ENCODE data around the gene LSAMP. TPM values are rescaled to one million over a fixed set of nuclear protein-coding genes. Genes with fewer than 3 reads are reported as not detected.

Gene LSAMP
- total RNA-seq, 1 donor from 2014 or later, result not detected

- intact Hi-C loops (cut with micrococcal nuclease), result no loop called here
- Mint-ChIP-seq H3K4me3 (ENCODE audit: low read depth) (no peak overlapping the region), H3K36me3 (ENCODE audit: low read depth) (no peaks in the 10 kb centered on the region), H3K27me3 (ENCODE audit: low read depth) (no peaks in the 10 kb centered on the region), H3K27ac (no peak overlapping the region), H3K9me3 (peaks cover 4% of the 10 kb centered on the region), H3K4me1 (ENCODE audit: low read depth) (no peaks in the 10 kb centered on the region)
- DNase-seq (ENCODE audit: low spot score), result no peak
Observed at GRCh38 chr3:116338713-116339112, 106.6 kb downstream of the LSAMP start.

- intact Hi-C loops (cut with micrococcal nuclease), result no loop called here
- Mint-ChIP-seq H3K36me3 (ENCODE audit: low read depth) (no peaks in the 10 kb centered on the region), H3K9me3 (peaks cover 7% of the 10 kb centered on the region), H3K27me3 (ENCODE audit: low read depth) (no peaks in the 10 kb centered on the region), H3K4me3 (ENCODE audit: low read depth) (no peak overlapping the region), H3K27ac (no peak overlapping the region), H3K4me1 (ENCODE audit: low read depth) (no peaks in the 10 kb centered on the region)
- no peak for DNase-seq (ENCODE audit: low spot score)
Observed at GRCh38 chr3:116337229-116337628, 108.1 kb downstream of the LSAMP start.

GRCh38 chr3:116331380-116331779 is 113.9 kb downstream of the LSAMP start:
- H3K4me1 Mint-ChIP-seq (ENCODE audit: low read depth), result no peaks in the 10 kb centered on the region
- no peaks in the 10 kb centered on the region for H3K36me3 Mint-ChIP-seq (ENCODE audit: low read depth)
- H3K27me3 Mint-ChIP-seq (ENCODE audit: low read depth), result no peaks in the 10 kb centered on the region
- H3K4me3 Mint-ChIP-seq (ENCODE audit: low read depth), result no peak overlapping the region
- intact Hi-C loops (cut with micrococcal nuclease), result no loop called here
- H3K9me3 Mint-ChIP-seq, result peaks cover 4% of the 10 kb centered on the region
- H3K27ac Mint-ChIP-seq, result no peak overlapping the region
- DNase-seq (ENCODE audit: low spot score), result no peak

GRCh38 chr3:116322750-116323375 is 122.4 kb downstream of the LSAMP start:
- Mint-ChIP-seq H3K4me3 (ENCODE audit: low read depth) (no peak overlapping the region), H3K27ac (no peak overlapping the region), H3K9me3 (no peaks in the 10 kb centered on the region), H3K36me3 (ENCODE audit: low read depth) (no peaks in the 10 kb centered on the region), H3K27me3 (ENCODE audit: low read depth) (no peaks in the 10 kb centered on the region), H3K4me1 (ENCODE audit: low read depth) (no peaks in the 10 kb centered on the region)
- no peak for DNase-seq (ENCODE audit: low spot score)
- intact Hi-C loops (cut with micrococcal nuclease), result no loop called here

- intact Hi-C loops (cut with micrococcal nuclease), result no loop called here
- no peaks in the 10 kb centered on the region for H3K27me3 Mint-ChIP-seq (ENCODE audit: low read depth)
- H3K4me3 Mint-ChIP-seq (ENCODE audit: low read depth), result no peak overlapping the region
- H3K4me1 Mint-ChIP-seq (ENCODE audit: low read depth), result no peaks in the 10 kb centered on the region
- H3K36me3 Mint-ChIP-seq (ENCODE audit: low read depth), result no peaks in the 10 kb centered on the region
- H3K27ac Mint-ChIP-seq, result no peak overlapping the region
- DNase-seq (ENCODE audit: low spot score), result no peak
- peaks cover 9% of the 10 kb centered on the region for H3K9me3 Mint-ChIP-seq
Observed at GRCh38 chr3:116318370-116318769, 126.9 kb downstream of the LSAMP start.

- DNase-seq (ENCODE audit: low spot score), result no peak
- Mint-ChIP-seq H3K36me3 (ENCODE audit: low read depth) (no peaks in the 10 kb centered on the region), H3K4me1 (ENCODE audit: low read depth) (no peaks in the 10 kb centered on the region), H3K9me3 (peaks cover 9% of the 10 kb centered on the region), H3K27ac (no peak overlapping the region), H3K27me3 (ENCODE audit: low read depth) (no peaks in the 10 kb centered on the region), H3K4me3 (ENCODE audit: low read depth) (no peak overlapping the region)
- intact Hi-C loops (cut with micrococcal nuclease), result no loop called here
Observed at GRCh38 chr3:116316771-116317170, 128.5 kb downstream of the LSAMP start.

- intact Hi-C loops (cut with micrococcal nuclease), result no loop called here
- no peak for DNase-seq (ENCODE audit: low spot score)
- H3K27ac Mint-ChIP-seq, result no peak overlapping the region
- H3K4me3 Mint-ChIP-seq (ENCODE audit: low read depth), result no peak overlapping the region
- H3K4me1 Mint-ChIP-seq (ENCODE audit: low read depth), result no peaks in the 10 kb centered on the region
- H3K36me3 Mint-ChIP-seq (ENCODE audit: low read depth), result no peaks in the 10 kb centered on the region
- H3K27me3 Mint-ChIP-seq (ENCODE audit: low read depth), result no peaks in the 10 kb centered on the region
- peaks cover 9% of the 10 kb centered on the region for H3K9me3 Mint-ChIP-seq
Observed at GRCh38 chr3:116314476-116314875, 130.8 kb downstream of the LSAMP start.

GRCh38 chr3:116306720-116307119 is 138.6 kb downstream of the LSAMP start:
- Mint-ChIP-seq H3K27me3 (ENCODE audit: low read depth) (no peaks in the 10 kb centered on the region), H3K27ac (no peak overlapping the region), H3K4me1 (ENCODE audit: low read depth) (no peaks in the 10 kb centered on the region), H3K9me3 (no peaks in the 10 kb centered on the region), H3K4me3 (ENCODE audit: low read depth) (no peak overlapping the region), H3K36me3 (ENCODE audit: low read depth) (no peaks in the 10 kb centered on the region)
- intact Hi-C loops (cut with micrococcal nuclease), result no loop called here
- DNase-seq (ENCODE audit: low spot score), result no peak

GRCh38 chr3:116306149-116306548 is 139.1 kb downstream of the LSAMP start:
- Mint-ChIP-seq H3K27ac (no peak overlapping the region), H3K36me3 (ENCODE audit: low read depth) (no peaks in the 10 kb centered on the region), H3K4me3 (ENCODE audit: low read depth) (no peak overlapping the region), H3K9me3 (no peaks in the 10 kb centered on the region), H3K4me1 (ENCODE audit: low read depth) (no peaks in the 10 kb centered on the region), H3K27me3 (ENCODE audit: low read depth) (no peaks in the 10 kb centered on the region)
- DNase-seq (ENCODE audit: low spot score), result no peak
- intact Hi-C loops (cut with micrococcal nuclease), result no loop called here

- DNase-seq (ENCODE audit: low spot score), result no peak
- no peaks in the 10 kb centered on the region for H3K27me3 Mint-ChIP-seq (ENCODE audit: low read depth)
- no peaks in the 10 kb centered on the region for H3K36me3 Mint-ChIP-seq (ENCODE audit: low read depth)
- H3K27ac Mint-ChIP-seq, result no peak overlapping the region
- H3K9me3 Mint-ChIP-seq, result peaks cover 4% of the 10 kb centered on the region
- H3K4me3 Mint-ChIP-seq (ENCODE audit: low read depth), result no peak overlapping the region
- no peaks in the 10 kb centered on the region for H3K4me1 Mint-ChIP-seq (ENCODE audit: low read depth)
- intact Hi-C loops (cut with micrococcal nuclease), result no loop called here
Observed at GRCh38 chr3:116302087-116302747, 143.1 kb downstream of the LSAMP start.

- no peak for DNase-seq (ENCODE audit: low spot score)
- no peaks in the 10 kb centered on the region for H3K27me3 Mint-ChIP-seq (ENCODE audit: low read depth)
- no peaks in the 10 kb centered on the region for H3K36me3 Mint-ChIP-seq (ENCODE audit: low read depth)
- peaks cover 4% of the 10 kb centered on the region for H3K9me3 Mint-ChIP-seq
- no peaks in the 10 kb centered on the region for H3K4me1 Mint-ChIP-seq (ENCODE audit: low read depth)
- intact Hi-C loops (cut with micrococcal nuclease), result no loop called here
- no peak overlapping the region for H3K4me3 Mint-ChIP-seq (ENCODE audit: low read depth)
- H3K27ac Mint-ChIP-seq, result no peak overlapping the region
Observed at GRCh38 chr3:116301422-116301821, 143.9 kb downstream of the LSAMP start.

GRCh38 chr3:116300226-116300625 is 145.1 kb downstream of the LSAMP start:
- no peak overlapping the region for H3K27ac Mint-ChIP-seq
- H3K27me3 Mint-ChIP-seq (ENCODE audit: low read depth), result no peaks in the 10 kb centered on the region
- intact Hi-C loops (cut with micrococcal nuclease), result no loop called here
- H3K4me1 Mint-ChIP-seq (ENCODE audit: low read depth), result no peaks in the 10 kb centered on the region
- H3K36me3 Mint-ChIP-seq (ENCODE audit: low read depth), result no peaks in the 10 kb centered on the region
- no peak overlapping the region for H3K4me3 Mint-ChIP-seq (ENCODE audit: low read depth)
- H3K9me3 Mint-ChIP-seq, result peaks cover 4% of the 10 kb centered on the region
- DNase-seq (ENCODE audit: low spot score), result no peak

GRCh38 chr3:116299646-116300081 is 145.6 kb downstream of the LSAMP start:
- H3K4me3 Mint-ChIP-seq (ENCODE audit: low read depth), result no peak overlapping the region
- no peak for DNase-seq (ENCODE audit: low spot score)
- H3K36me3 Mint-ChIP-seq (ENCODE audit: low read depth), result no peaks in the 10 kb centered on the region
- H3K9me3 Mint-ChIP-seq, result peaks cover 4% of the 10 kb centered on the region
- no peaks in the 10 kb centered on the region for H3K27me3 Mint-ChIP-seq (ENCODE audit: low read depth)
- H3K27ac Mint-ChIP-seq, result no peak overlapping the region
- intact Hi-C loops (cut with micrococcal nuclease), result no loop called here
- H3K4me1 Mint-ChIP-seq (ENCODE audit: low read depth), result no peaks in the 10 kb centered on the region
